NT2/D1 (cell line): Measurements from ENCODE around the gene ZNF280A.

Source experiments
- DNase-seq: peaks from one replicate; pipeline ENCODE4 v3.0.0-alpha.2; 2011; ENCODE audit warnings: low read depth, low spot score
- H3K27me3 ChIP-seq: 2 replicates; pipeline ENCODE4 v1.6.0; 2011; ENCODE audit warnings: mild to moderate bottlenecking; ENCODE audit not compliant: insufficient read length, insufficient read depth
- H3K36me3 ChIP-seq: 2 replicates; pipeline ENCODE4 v1.6.1; 2011; ENCODE audit warnings: mild to moderate bottlenecking, low read length, mixed read lengths; ENCODE audit not compliant: insufficient read depth, insufficient read length
- H3K4me1 ChIP-seq: 2 replicates; pipeline ENCODE4 v1.5.1; 2011; ENCODE audit not compliant: insufficient read depth, insufficient read length
- H3K4me3 ChIP-seq: 2 replicates; pipeline ENCODE4 v1.5.1; 2011; ENCODE audit warnings: low read depth; ENCODE audit not compliant: insufficient read length
- H3K9ac ChIP-seq: 2 replicates; pipeline ENCODE4 v1.6.0; 2011; ENCODE audit warnings: low read depth; ENCODE audit not compliant: insufficient read length
- H3K9me3 ChIP-seq: 2 replicates; pipeline ENCODE4 v1.5.1; 2011; ENCODE audit warnings: mild to moderate bottlenecking, low read length; ENCODE audit not compliant: insufficient read depth
- SUZ12 ChIP-seq: IDR thresholded peaks from 2 replicates; pipeline ENCODE4 v1.6.1; 2011; ENCODE audit not compliant: insufficient read length, insufficient read depth; ENCODE audit errors: extremely low read depth
- YY1 ChIP-seq: IDR thresholded peaks from 2 replicates; pipeline ENCODE4 v1.6.1; 2011; ENCODE audit not compliant: insufficient read length, insufficient read depth
- ZNF274 ChIP-seq: IDR thresholded peaks from 2 replicates; pipeline ENCODE4 v1.6.1; 2011; ENCODE audit warnings: mild to moderate bottlenecking, low read depth, low read length

Gene ZNF280A

DNA sequence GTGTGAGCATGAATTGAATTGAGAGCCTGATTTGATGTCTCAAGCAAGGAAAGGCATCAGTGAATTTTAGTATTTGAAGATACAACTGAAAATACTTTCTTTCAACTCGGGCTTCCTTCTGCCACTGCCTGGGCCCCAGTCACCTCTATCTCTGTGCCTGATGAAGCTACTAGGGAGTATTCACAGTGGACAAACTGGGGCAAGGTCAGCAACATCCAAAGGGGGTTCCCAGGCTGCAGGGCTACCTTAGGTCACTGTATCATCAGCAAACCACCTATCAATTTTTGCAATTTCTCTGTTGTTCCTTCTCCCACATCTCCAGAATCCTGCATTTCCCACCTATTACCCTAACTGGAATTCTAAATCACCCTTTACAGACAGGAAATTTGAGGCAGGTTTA is 28.8 kb upstream of the ZNF280A start:
- no peaks in the 10 kb centered on the region for H3K36me3 ChIP-seq
- H3K9me3 ChIP-seq = no peaks in the 10 kb centered on the region
- no peak for DNase-seq
- H3K9ac ChIP-seq = no peak overlapping the region
- H3K4me1 ChIP-seq = no peaks in the 10 kb centered on the region
- TF ChIP-seq SUZ12 = no peak
- TF ChIP-seq YY1 = no peak
- no peak for TF ChIP-seq ZNF274
- H3K27me3 ChIP-seq = peaks cover 98% of the 10 kb centered on the region
- H3K4me3 ChIP-seq = no peak overlapping the region

DNA sequence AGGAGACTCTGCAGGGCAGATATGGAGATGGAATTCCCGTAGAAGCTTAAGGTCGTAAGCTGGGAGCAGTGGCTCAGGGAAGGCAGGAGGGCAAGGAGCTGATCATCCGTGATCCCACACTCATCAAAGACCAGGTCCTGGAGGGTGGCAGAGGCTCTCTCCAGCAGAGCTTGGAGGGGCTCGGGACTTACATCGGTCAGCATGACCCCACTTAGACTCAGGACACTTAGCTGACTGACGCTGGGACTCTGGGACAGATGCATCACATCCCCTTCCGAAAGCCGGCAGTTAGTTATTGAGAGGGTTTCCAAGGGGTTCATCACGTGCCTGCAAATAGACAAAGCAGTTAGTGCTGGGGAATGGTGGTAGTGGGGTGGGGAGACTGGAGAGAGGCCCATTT is 28.2 kb upstream of the ZNF280A start:
- H3K27me3 ChIP-seq = peaks cover 98% of the 10 kb centered on the region
- TF ChIP-seq ZNF274 (no peak), YY1 (no peak), SUZ12 (no peak)

GRCh38 chr22:22547692-22548300 is 27.7 kb upstream of the ZNF280A start:
- Histone ChIP-seq H3K4me1 (no peaks in the 10 kb centered on the region), H3K27me3 (peaks cover 98% of the 10 kb centered on the region), H3K36me3 (no peaks in the 10 kb centered on the region)

More for the DNA sequence above, 28.2 kb upstream of the ZNF280A start:
- no peaks in the 10 kb centered on the region for H3K9me3 ChIP-seq
- H3K9ac ChIP-seq = no peak overlapping the region
- no peaks in the 10 kb centered on the region for H3K36me3 ChIP-seq
- no peaks in the 10 kb centered on the region for H3K4me1 ChIP-seq
- H3K4me3 ChIP-seq = no peak overlapping the region
- DNase-seq = no peak

GRCh38 chr22:22547226-22547625 is 27.2 kb upstream of the ZNF280A start:
- Histone ChIP-seq H3K4me1 (no peaks in the 10 kb centered on the region), H3K9me3 (no peaks in the 10 kb centered on the region), H3K9ac (no peak overlapping the region), H3K27me3 (peaks cover 98% of the 10 kb centered on the region), H3K4me3 (no peak overlapping the region), H3K36me3 (no peaks in the 10 kb centered on the region)
- no peak for DNase-seq
- TF ChIP-seq YY1 = no peak
- no peak for TF ChIP-seq SUZ12
- no peak for TF ChIP-seq ZNF274

More at GRCh38 chr22:22547692-22548300, 27.7 kb upstream of the ZNF280A start:
- no peak for DNase-seq
- no peaks in the 10 kb centered on the region for H3K9me3 ChIP-seq
- no peak overlapping the region for H3K9ac ChIP-seq
- H3K4me3 ChIP-seq = no peak overlapping the region
- TF ChIP-seq SUZ12 (no peak), YY1 (no peak), ZNF274 (no peak)

DNA sequence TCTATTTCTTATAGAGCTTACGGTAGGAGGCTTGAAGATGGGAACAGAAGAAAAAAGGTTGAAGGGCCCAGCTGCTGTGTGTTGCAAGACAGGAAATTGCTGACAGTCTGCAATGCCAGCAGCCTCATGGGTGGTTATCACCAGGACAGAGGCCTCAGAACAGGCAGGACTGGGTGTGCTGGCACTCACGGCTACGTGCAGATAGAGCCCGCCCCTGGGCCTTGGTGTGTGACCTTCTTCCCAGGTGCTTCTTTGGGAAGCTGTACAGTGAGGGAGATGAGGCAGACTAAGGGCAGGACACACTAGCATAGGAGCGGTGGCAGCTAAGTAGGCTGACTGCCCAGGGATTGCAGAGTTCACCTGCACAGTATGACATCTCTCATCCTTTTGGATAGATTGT is 26.4 kb upstream of the ZNF280A start:
- TF ChIP-seq YY1 = no peak
- TF ChIP-seq SUZ12 = no peak
- no peak for TF ChIP-seq ZNF274
- Histone ChIP-seq H3K4me1 (no peaks in the 10 kb centered on the region), H3K9ac (no peak overlapping the region), H3K4me3 (no peak overlapping the region), H3K36me3 (no peaks in the 10 kb centered on the region), H3K9me3 (no peaks in the 10 kb centered on the region), H3K27me3 (peaks cover 99% of the 10 kb centered on the region)
- DNase-seq = no peak

- H3K9ac ChIP-seq = no peak overlapping the region
- no peaks in the 10 kb centered on the region for H3K4me1 ChIP-seq
- no peaks in the 10 kb centered on the region for H3K36me3 ChIP-seq
- peaks cover 98% of the 10 kb centered on the region for H3K27me3 ChIP-seq
- no peaks in the 10 kb centered on the region for H3K9me3 ChIP-seq
- DNase-seq = no peak
- TF ChIP-seq SUZ12 (no peak), YY1 (no peak), ZNF274 (no peak)
- H3K4me3 ChIP-seq = no peak overlapping the region
Measured at GRCh38 chr22:22545084-22545483, 25.0 kb upstream of the ZNF280A start.

- Histone ChIP-seq H3K9me3 (no peaks in the 10 kb centered on the region), H3K27me3 (peaks cover 97% of the 10 kb centered on the region), H3K4me1 (no peaks in the 10 kb centered on the region), H3K4me3 (no peak overlapping the region), H3K36me3 (no peaks in the 10 kb centered on the region), H3K9ac (no peak overlapping the region)
- no peak for DNase-seq
- TF ChIP-seq ZNF274 = no peak
- TF ChIP-seq YY1 = no peak
- TF ChIP-seq SUZ12 = no peak
Measured at GRCh38 chr22:22538226-22538989, 18.3 kb upstream of the ZNF280A start.
